Trophoblast cell (in vitro differentiated cells and primary cell): ENCODE data around the gene SLC39A3.
A peak's percentile ranks its signal among the peaks of the same experiment; 100 is the strongest.

Source experiments
- DNase-seq, 2 donors: peaks; one replicate each; pipeline ENCODE4 v3.0.0-alpha.2; 2016
- H2AFZ ChIP-seq: 2 replicates; pipeline ENCODE4 v1.6.1; 2013; ENCODE audit warnings: low read length, moderate library complexity, mild to moderate bottlenecking; ENCODE audit not compliant: insufficient read depth, poor library complexity
- H2AK5ac ChIP-seq: 2 replicates; pipeline ENCODE4 v1.6.1; 2013; ENCODE audit warnings: mild to moderate bottlenecking, low read length
- H2BK120ac ChIP-seq: 2 replicates; pipeline ENCODE4 v1.6.1; 2013; ENCODE audit warnings: low read length, mild to moderate bottlenecking, moderate library complexity; ENCODE audit not compliant: insufficient read depth, poor library complexity
- H2BK12ac ChIP-seq: 2 replicates; pipeline ENCODE4 v1.6.1; 2013; ENCODE audit warnings: mild to moderate bottlenecking, low read length, moderate library complexity
- H2BK5ac ChIP-seq: 2 replicates; pipeline ENCODE4 v1.6.1; 2013; ENCODE audit warnings: low read length, low read depth, moderate library complexity, mild to moderate bottlenecking; ENCODE audit not compliant: poor library complexity
- H3K14ac ChIP-seq: 2 replicates; pipeline ENCODE4 v1.6.1; 2013; ENCODE audit warnings: mild to moderate bottlenecking, low read length
- H3K18ac ChIP-seq: 2 replicates; pipeline ENCODE4 v1.6.1; 2013; ENCODE audit warnings: mild to moderate bottlenecking, low read length
- H3K23ac ChIP-seq: 2 replicates; pipeline ENCODE4 v1.6.1; 2013; ENCODE audit warnings: low read length
- H3K27ac ChIP-seq: 2 replicates; pipeline ENCODE4 v1.5.1; 2013; ENCODE audit warnings: low read depth, mild to moderate bottlenecking, inconsistent platforms, low read length, moderate library complexity
- H3K27me3 ChIP-seq: 2 replicates; pipeline ENCODE4 v1.6.1; 2013; ENCODE audit warnings: inconsistent platforms, mild to moderate bottlenecking, low read length, moderate library complexity; ENCODE audit not compliant: insufficient read depth
- H3K36me3 ChIP-seq, 2 experiments: 1 replicate in 1 of 2; 2 replicates in 1 of 2; pipeline ENCODE4 v1.6.1; 2013; ENCODE audit warnings: low read length in 2 of 2, mild to moderate bottlenecking in 2 of 2, moderate library complexity in 1 of 2; ENCODE audit not compliant: insufficient read depth in 2 of 2, control insufficient read depth in 1 of 2
- H3K4ac ChIP-seq: 2 replicates; pipeline ENCODE4 v1.6.1; 2013; ENCODE audit warnings: low read depth, mild to moderate bottlenecking, low read length, moderate library complexity
- H3K4me1 ChIP-seq, 2 experiments: 1 replicate in 1 of 2; 2 replicates in 1 of 2; pipeline ENCODE4 v1.6.1; 2013; ENCODE audit warnings: low read length in 2 of 2, mild to moderate bottlenecking in 2 of 2, moderate library complexity in 1 of 2; ENCODE audit not compliant: insufficient read depth in 2 of 2, control insufficient read depth in 1 of 2
- H3K4me2 ChIP-seq: 2 replicates; pipeline ENCODE4 v1.6.1; 2013; ENCODE audit warnings: inconsistent platforms, mild to moderate bottlenecking, low read length, moderate library complexity
- H3K4me3 ChIP-seq: 2 replicates; pipeline ENCODE4 v1.5.1; 2013; ENCODE audit warnings: mild to moderate bottlenecking, low read depth, low read length, inconsistent platforms
- H3K79me1 ChIP-seq: one replicate; pipeline ENCODE4 v1.6.1; 2013; ENCODE audit warnings: low read length
- H3K79me2 ChIP-seq: 2 replicates; pipeline ENCODE4 v1.6.1; 2013; ENCODE audit warnings: low read length, mild to moderate bottlenecking; ENCODE audit not compliant: control insufficient read depth, insufficient read depth, poor library complexity
- H3K9ac ChIP-seq: 2 replicates; pipeline ENCODE4 v1.6.1; 2013; ENCODE audit warnings: mild to moderate bottlenecking, low read length
- H3K9me3 ChIP-seq: 2 replicates; pipeline ENCODE4 v1.6.1; 2013; ENCODE audit warnings: low read depth, mild to moderate bottlenecking, control low read depth, inconsistent platforms, low read length; ENCODE audit not compliant: insufficient read depth
- H4K12ac ChIP-seq: 2 replicates; pipeline ENCODE4 v1.6.1; 2013; ENCODE audit warnings: low read depth, mild to moderate bottlenecking, low read length, moderate library complexity
- H4K8ac ChIP-seq: 2 replicates; pipeline ENCODE4 v1.6.1; 2013; ENCODE audit warnings: low read depth, mild to moderate bottlenecking, low read length, moderate library complexity
- H4K91ac ChIP-seq: one replicate; pipeline ENCODE4 v1.6.1; 2013; ENCODE audit warnings: low read depth, mild to moderate bottlenecking, low read length, moderate library complexity
- WGBS: extraction: QIAGEN DNeasy Blood & Tissue Kit; methylation state at CpG from one replicate; pipeline ENCODE4 v1.1.7; 2013; ENCODE audit warnings: missing lambda C conversion rate; ENCODE audit not compliant: insufficient read length, insufficient coverage; ENCODE audit errors: extremely low coverage; 5-methylcytosine and 5-hydroxymethylcytosine counted together

SLC39A3 gene

GRCh38 chr19:2727640-2727944, 12.2 kb downstream of the SLC39A3 start:
- Histone ChIP-seq H3K79me1 (no peaks in the 10 kb centered on the region), H3K4me2 (no peak overlapping the region), H2AFZ (no peak overlapping the region), H4K91ac (no peak overlapping the region), H3K36me3 (peaks cover 9 to 11% of the 10 kb centered on the region in 2 experiments), H3K27me3 (peaks cover 2% of the 10 kb centered on the region), H3K9me3 (peaks cover 2% of the 10 kb centered on the region), H3K18ac (no peak overlapping the region), H3K79me2 (no peaks in the 10 kb centered on the region), H3K4me3 (no peak overlapping the region), H3K4ac (no peak overlapping the region), H3K23ac (no peak overlapping the region), H3K14ac (no peak overlapping the region), H2BK12ac (no peak overlapping the region), H4K8ac (no peak overlapping the region), H3K27ac (no peak overlapping the region), H4K12ac (no peak overlapping the region), H2AK5ac (no peak overlapping the region), H2BK120ac (no peak overlapping the region), H2BK5ac (no peak overlapping the region), H3K4me1 (peaks cover 4 to 9% of the 10 kb centered on the region in 2 experiments), H3K9ac (no peak overlapping the region)
- no CpG with 5 or more reads among the region's 16 CpGs for WGBS
- DNase-seq: peak; percentile 81 to 91

GRCh38 chr19:2726904-2727639, 12.7 kb downstream of the SLC39A3 start:
- H3K79me1 ChIP-seq: no peaks in the 10 kb centered on the region
- H3K14ac ChIP-seq: no peak overlapping the region
- no peak overlapping the region for H4K91ac ChIP-seq
- no CpG with 5 or more reads among the region's 26 CpGs for WGBS
- H2BK5ac ChIP-seq: no peak overlapping the region
- peaks cover 4 to 8% of the 10 kb centered on the region in 2 experiments for H3K36me3 ChIP-seq
- H2AK5ac ChIP-seq: no peak overlapping the region
- H3K4me1 ChIP-seq: peaks cover 4 to 9% of the 10 kb centered on the region in 2 experiments
- no peak overlapping the region for H3K4me2 ChIP-seq
- H3K4me3 ChIP-seq: no peak overlapping the region
- peak; percentile 52 to 75 for DNase-seq
- H3K27ac ChIP-seq: no peak overlapping the region
- no peaks in the 10 kb centered on the region for H3K79me2 ChIP-seq
- no peak overlapping the region for H4K8ac ChIP-seq
- H3K4ac ChIP-seq: no peak overlapping the region
- H3K9me3 ChIP-seq: peaks cover 4% of the 10 kb centered on the region
- no peak overlapping the region for H3K9ac ChIP-seq
- no peak overlapping the region for H3K18ac ChIP-seq
- no peak overlapping the region for H3K23ac ChIP-seq
- H2BK12ac ChIP-seq: no peak overlapping the region
- peaks cover 7% of the 10 kb centered on the region for H3K27me3 ChIP-seq
- H2BK120ac ChIP-seq: no peak overlapping the region
- no peak overlapping the region for H4K12ac ChIP-seq
- no peak overlapping the region for H2AFZ ChIP-seq

- no peak overlapping the region for H4K12ac ChIP-seq
- peaks cover 6% of the 10 kb centered on the region for H3K9me3 ChIP-seq
- H3K4ac ChIP-seq: no peak overlapping the region
- H3K79me2 ChIP-seq: no peaks in the 10 kb centered on the region
- H3K4me3 ChIP-seq: no peak overlapping the region
- no peak overlapping the region for H3K9ac ChIP-seq
- no peak overlapping the region for H3K14ac ChIP-seq
- H4K8ac ChIP-seq: no peak overlapping the region
- H2BK12ac ChIP-seq: no peak overlapping the region
- peaks cover 4 to 9% of the 10 kb centered on the region in 2 experiments for H3K4me1 ChIP-seq
- peaks cover 15% of the 10 kb centered on the region for H3K27me3 ChIP-seq
- no peak overlapping the region for H3K27ac ChIP-seq
- H3K18ac ChIP-seq: no peak overlapping the region
- no peak for DNase-seq
- no peak overlapping the region for H2AK5ac ChIP-seq
- no peak overlapping the region for H2AFZ ChIP-seq
- no peak overlapping the region for H2BK120ac ChIP-seq
- no peak overlapping the region for H4K91ac ChIP-seq
- no peak overlapping the region for H3K4me2 ChIP-seq
- H2BK5ac ChIP-seq: no peak overlapping the region
- no CpG with 5 or more reads among the region's 15 CpGs for WGBS
- H3K36me3 ChIP-seq: peaks cover 0 to 1% of the 10 kb centered on the region in 2 experiments
- no peak overlapping the region for H3K23ac ChIP-seq
- H3K79me1 ChIP-seq: no peaks in the 10 kb centered on the region
Observed at GRCh38 chr19:2726160-2726855, 13.5 kb downstream of the SLC39A3 start.

GRCh38 chr19:2724148-2724557, 15.7 kb downstream of the SLC39A3 start:
- Histone ChIP-seq H2BK120ac (no peak overlapping the region), H3K36me3 (no peaks in the 10 kb centered on the region), H3K14ac (no peak overlapping the region), H4K12ac (no peak overlapping the region), H2AFZ (no peak overlapping the region), H3K4ac (no peak overlapping the region), H2BK5ac (no peak overlapping the region), H3K79me1 (no peaks in the 10 kb centered on the region), H3K23ac (no peak overlapping the region), H3K79me2 (no peaks in the 10 kb centered on the region), H3K9ac (no peak overlapping the region), H3K4me3 (no peak overlapping the region), H3K27me3 (peaks cover 32% of the 10 kb centered on the region), H3K18ac (no peak overlapping the region), H3K4me1 (peaks cover 4 to 11% of the 10 kb centered on the region in 2 experiments), H2AK5ac (no peak overlapping the region), H4K91ac (no peak overlapping the region), H4K8ac (no peak overlapping the region), H3K27ac (no peak overlapping the region), H3K4me2 (no peak overlapping the region), H3K9me3 (peaks cover 6% of the 10 kb centered on the region), H2BK12ac (no peak overlapping the region)
- DNase-seq: no peak
- WGBS: no CpG with 5 or more reads among the region's 7 CpGs
